Skeletal muscle satellite cell (primary cell): Measurements from ENCODE around the gene NOL4L.
"Not testable (repeated sequence)": the region's sequence is repeated elsewhere in the genome, so short reads cannot be mapped to it uniquely, and the experiment has no call there.

ENCODE experiments used
- H3K27me3 ChIP-seq: 2 replicates; pipeline ENCODE4 v1.7.0; 2013; ENCODE audit warnings: low read length; ENCODE audit not compliant: control insufficient read depth, insufficient read depth
- H3K36me3 ChIP-seq: 2 replicates; pipeline ENCODE4 v1.7.0; 2013; ENCODE audit warnings: mild to moderate bottlenecking, control low read depth, low read length; ENCODE audit not compliant: insufficient read depth
- H3K4me1 ChIP-seq: 2 replicates; pipeline ENCODE4 v1.7.0; 2013; ENCODE audit warnings: low read length; ENCODE audit not compliant: control insufficient read depth, insufficient read depth
- H3K4me2 ChIP-seq: 2 replicates; pipeline ENCODE4 v1.7.0; 2013; ENCODE audit warnings: mild to moderate bottlenecking, low read length
- H3K4me3 ChIP-seq: 2 replicates; pipeline ENCODE4 v1.7.0; 2013; ENCODE audit warnings: low read length
- H3K9ac ChIP-seq: 2 replicates; pipeline ENCODE4 v1.7.0; 2013; ENCODE audit warnings: mild to moderate bottlenecking, low read depth, low read length, moderate library complexity
- H3K9me3 ChIP-seq: replicated peaks from 2 replicates; pipeline ENCODE4 v1.7.0; 2013; ENCODE audit warnings: mild to moderate bottlenecking, control low read depth, low read length

NOL4L gene

DNA sequence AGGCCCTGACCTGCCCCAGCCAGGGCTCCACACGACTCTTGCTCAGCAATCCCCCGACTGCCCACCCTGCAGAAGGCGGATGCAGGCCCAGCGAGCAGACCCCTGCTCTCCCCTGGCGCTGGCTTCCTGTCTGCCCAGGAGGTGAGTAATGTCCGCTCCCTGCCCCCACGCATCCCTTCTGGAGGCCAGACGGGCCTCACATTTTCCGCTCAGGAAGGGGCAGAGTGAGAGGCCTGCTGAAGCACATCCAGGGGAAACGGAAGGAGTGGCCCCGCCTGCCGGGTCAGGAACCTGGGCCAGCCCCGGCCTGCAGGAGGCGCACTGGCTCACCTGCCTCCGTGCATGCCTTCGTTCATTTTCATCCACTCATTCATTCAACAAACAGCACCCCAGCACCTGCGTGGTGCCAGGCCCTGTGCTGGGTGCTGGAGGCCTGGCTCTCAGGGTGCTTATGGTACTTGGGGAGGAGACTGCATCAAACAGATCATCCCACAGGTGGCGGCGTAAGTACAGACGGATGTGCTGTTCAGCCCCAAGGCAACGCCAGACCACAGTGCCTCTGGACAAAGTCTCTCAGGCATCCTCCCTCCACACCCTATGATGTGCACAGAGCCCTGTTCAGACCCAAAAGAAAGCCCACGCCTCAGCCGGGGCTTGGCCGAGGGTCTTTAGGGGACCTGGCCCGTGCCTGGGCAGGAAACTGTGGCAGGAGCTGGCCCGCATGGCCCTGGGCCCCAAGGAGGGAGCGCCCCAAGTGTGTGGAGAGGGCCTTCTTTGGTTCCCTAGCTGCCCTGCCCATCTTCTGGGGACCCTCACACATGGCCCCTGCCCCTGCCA lies 114.9 kb downstream of the NOL4L start:
- Histone ChIP-seq H3K36me3 (peaks cover 3% of the 10 kb centered on the region), H3K9ac (no peak overlapping the region)

DNA sequence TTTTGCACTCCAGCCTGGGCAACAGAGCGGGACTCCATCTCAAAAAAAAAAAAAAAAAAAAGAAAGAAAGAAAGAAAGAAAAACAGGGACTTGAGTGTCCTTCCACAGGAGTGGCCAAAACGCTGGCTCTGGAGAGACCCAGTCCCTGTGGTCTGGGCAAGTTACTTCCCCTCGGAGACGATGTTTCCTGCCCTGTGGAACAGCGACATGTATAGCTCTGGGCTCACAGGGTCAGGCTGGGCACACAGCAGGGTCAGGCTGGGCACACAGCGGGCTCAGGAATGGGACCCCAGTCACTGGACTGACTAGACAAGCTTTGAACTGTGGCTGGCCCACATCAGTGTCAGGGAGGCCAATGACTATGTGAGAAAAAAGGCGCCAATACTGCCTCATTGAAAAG lies 116.3 kb downstream of the NOL4L start:
- no peak overlapping the region for H3K4me3 ChIP-seq
- H3K27me3 ChIP-seq: no peaks in the 10 kb centered on the region
- no peak overlapping the region for H3K9ac ChIP-seq
- no peaks in the 10 kb centered on the region for H3K9me3 ChIP-seq
- no peak overlapping the region for H3K4me2 ChIP-seq
- H3K4me1 ChIP-seq: peaks cover 11% of the 10 kb centered on the region
- peaks cover 3% of the 10 kb centered on the region for H3K36me3 ChIP-seq

More for the DNA sequence above, 114.9 kb downstream of the NOL4L start:
- Histone ChIP-seq H3K4me3 (no peak overlapping the region), H3K9me3 (no peaks in the 10 kb centered on the region), H3K4me1 (peaks cover 24% of the 10 kb centered on the region), H3K4me2 (no peak overlapping the region), H3K27me3 (no peaks in the 10 kb centered on the region)

DNA sequence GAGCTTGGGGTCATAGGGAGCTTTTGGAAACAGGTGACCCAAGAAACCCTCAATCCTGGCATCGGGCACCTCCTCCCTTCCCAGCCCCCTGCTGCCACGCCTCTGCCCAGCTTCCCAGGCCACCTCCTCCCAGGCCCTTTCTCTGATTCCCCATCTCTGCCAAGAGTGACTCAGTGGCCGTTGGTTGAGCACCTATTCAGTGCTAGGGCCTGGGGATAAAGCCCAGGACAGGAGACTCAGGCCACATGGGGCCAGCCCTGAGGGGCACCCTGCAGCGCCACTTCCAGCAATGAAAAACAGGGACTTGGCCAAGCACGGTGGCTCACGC lies 116.9 kb downstream of the NOL4L start:
- Histone ChIP-seq H3K27me3 (no peaks in the 10 kb centered on the region), H3K9ac (no peak overlapping the region), H3K4me3 (no peak overlapping the region), H3K4me1 (peaks cover 5% of the 10 kb centered on the region), H3K36me3 (peaks cover 3% of the 10 kb centered on the region), H3K4me2 (no peak overlapping the region), H3K9me3 (no peaks in the 10 kb centered on the region)

DNA sequence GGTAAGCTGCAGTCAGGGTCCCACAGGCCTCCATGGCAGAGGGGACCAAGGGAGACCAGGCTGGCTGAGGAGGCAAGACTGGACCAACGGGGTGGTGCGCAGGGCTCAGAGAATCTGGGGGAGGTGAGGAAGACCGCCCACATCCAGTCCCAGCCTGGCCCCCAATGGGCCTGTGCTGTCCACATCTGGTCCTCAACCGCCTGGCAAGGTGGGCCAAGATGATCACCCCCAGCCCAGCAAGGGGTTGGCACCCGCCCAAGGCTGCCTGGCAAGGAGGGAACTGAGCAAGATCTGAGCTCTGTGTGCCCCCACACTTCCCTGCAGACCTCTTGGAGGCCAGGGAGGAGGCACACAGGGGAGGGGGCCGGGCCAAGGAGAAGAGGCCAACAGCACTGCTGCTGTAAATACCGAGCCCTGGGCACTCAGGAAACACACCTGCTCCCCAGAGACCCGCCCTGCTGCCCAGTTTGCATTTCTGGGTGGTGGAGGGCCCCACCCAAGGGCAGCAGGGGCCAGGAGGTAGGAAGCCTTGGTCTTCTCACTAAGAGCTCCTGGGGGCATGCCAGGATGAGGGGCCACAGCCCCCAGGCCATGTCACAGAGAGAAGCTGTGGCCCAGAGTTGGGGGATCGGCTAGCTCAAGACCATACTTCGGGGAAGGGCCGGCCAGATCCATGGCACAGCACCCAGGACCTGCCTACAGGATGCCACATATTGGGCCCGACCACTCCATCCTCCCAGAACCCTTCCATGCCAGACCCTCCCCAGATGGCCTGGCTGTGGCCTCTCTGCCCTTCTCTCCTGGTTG lies 117.4 kb downstream of the NOL4L start:
- Histone ChIP-seq H3K4me3 (no peak overlapping the region), H3K9me3 (no peaks in the 10 kb centered on the region), H3K27me3 (no peaks in the 10 kb centered on the region), H3K9ac (no peak overlapping the region), H3K4me1 (peaks cover 5% of the 10 kb centered on the region), H3K36me3 (peaks cover 3% of the 10 kb centered on the region), H3K4me2 (no peak overlapping the region)

- H3K4me3 ChIP-seq: no peak overlapping the region
These were observed 118.2 kb downstream of the NOL4L start for GRCh38 chr20:32466739-32467505.

DNA sequence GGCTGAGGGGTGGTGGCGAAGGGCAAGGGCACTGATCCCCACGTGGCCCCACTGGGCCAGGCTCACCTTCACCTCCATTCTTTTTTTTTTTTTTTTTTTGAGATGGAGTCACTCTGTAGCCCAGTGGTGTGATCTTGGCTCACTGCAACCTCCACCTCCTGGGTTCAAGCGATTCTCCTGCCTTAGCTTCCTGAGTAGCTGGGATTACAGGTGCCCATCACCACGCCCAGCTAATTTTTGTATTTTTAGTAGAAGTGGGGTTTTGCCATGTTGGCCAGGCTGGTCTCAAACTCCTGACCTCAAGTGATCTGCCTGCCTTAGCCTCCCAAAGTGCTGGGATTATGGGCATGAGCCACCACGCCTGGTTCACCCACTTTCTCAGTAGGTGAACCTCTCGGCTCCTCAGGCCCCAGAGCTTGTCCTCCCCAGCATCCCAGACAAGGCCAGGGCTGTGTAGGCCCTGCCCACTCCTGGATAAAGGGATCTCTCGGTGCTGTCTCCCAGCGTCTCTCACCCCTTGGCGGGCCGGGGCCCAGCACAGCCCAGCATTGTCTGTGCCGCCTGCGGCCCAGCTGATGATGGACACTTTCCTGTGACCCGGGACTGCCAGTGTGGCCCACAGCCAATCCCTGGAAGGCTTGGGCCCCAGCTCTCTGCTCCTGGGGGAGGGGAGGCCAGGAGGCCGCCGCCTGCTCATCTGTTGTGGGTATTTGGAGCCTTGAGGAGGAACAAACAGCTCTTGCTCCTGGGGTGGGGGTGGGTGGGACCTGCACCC lies 119.0 kb downstream of the NOL4L start:
- H3K27me3 ChIP-seq, H3K4me1 ChIP-seq, H3K4me2 ChIP-seq, H3K9ac ChIP-seq, H3K4me3 ChIP-seq, H3K9me3 ChIP-seq, H3K36me3 ChIP-seq: not testable (repeated sequence)

More at GRCh38 chr20:32466739-32467505, 118.2 kb downstream of the NOL4L start:
- peaks cover 1% of the 10 kb centered on the region for H3K36me3 ChIP-seq
- no peaks in the 10 kb centered on the region for H3K9me3 ChIP-seq
- no peak overlapping the region for H3K9ac ChIP-seq
- H3K4me1 ChIP-seq: peaks cover 5% of the 10 kb centered on the region
- no peak overlapping the region for H3K4me2 ChIP-seq
- no peaks in the 10 kb centered on the region for H3K27me3 ChIP-seq

DNA sequence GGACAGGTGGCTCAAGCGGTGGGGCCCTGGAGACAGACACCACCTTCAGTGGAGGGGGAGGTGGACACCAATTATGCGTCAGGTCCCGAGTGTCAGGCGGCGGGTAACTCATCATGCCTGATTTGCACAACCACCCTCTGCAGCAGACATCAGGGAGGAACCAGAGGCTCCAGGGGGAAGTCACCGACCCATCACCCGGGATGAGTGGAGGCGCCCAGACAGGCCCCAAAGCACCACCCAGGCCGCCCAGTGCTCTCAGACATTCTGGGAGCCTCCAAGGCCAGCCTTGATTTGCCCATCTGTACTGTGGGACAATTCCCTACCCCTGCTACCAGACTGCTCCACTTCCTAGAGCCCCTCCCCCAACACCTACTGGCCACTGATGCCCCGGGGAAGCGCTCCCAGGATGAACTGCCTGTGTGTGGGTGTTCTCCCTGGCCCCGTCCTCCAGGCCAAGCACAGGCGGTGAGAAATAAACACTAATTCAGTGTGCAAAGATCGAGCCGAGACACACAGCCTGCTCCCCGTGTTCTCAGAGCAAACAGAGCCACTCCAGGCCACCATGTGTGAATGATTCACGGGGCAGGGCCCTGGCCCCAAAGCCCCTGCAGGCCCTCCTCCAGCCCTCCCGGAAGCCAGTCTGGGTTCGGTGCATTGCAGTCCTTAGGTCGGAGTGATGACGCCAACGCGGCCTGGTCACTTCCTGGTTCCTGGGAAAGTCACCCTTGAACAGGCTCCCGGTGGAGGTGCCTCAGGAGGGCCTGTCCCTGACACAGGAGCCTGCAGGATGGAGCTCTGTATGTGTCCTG lies 119.8 kb downstream of the NOL4L start:
- Histone ChIP-seq H3K4me3 (no peak overlapping the region), H3K4me2 (no peak overlapping the region), H3K36me3 (no peaks in the 10 kb centered on the region), H3K27me3 (no peaks in the 10 kb centered on the region), H3K9ac (no peak overlapping the region), H3K9me3 (no peaks in the 10 kb centered on the region), H3K4me1 (peaks cover 5% of the 10 kb centered on the region)

GRCh38 chr20:32464401-32465091 lies 120.6 kb downstream of the NOL4L start:
- no peaks in the 10 kb centered on the region for H3K36me3 ChIP-seq
- H3K9ac ChIP-seq: no peak overlapping the region
- H3K9me3 ChIP-seq: no peaks in the 10 kb centered on the region
- peaks cover 5% of the 10 kb centered on the region for H3K4me1 ChIP-seq
- H3K4me3 ChIP-seq: no peak overlapping the region
- H3K27me3 ChIP-seq: no peaks in the 10 kb centered on the region
- no peak overlapping the region for H3K4me2 ChIP-seq

GRCh38 chr20:32463642-32464400 lies 121.3 kb downstream of the NOL4L start:
- H3K4me1 ChIP-seq: peaks cover 5% of the 10 kb centered on the region
- H3K27me3 ChIP-seq: no peaks in the 10 kb centered on the region
- no peaks in the 10 kb centered on the region for H3K36me3 ChIP-seq
- H3K9me3 ChIP-seq: no peaks in the 10 kb centered on the region
- H3K4me2 ChIP-seq: no peak overlapping the region
- no peak overlapping the region for H3K9ac ChIP-seq
- no peak overlapping the region for H3K4me3 ChIP-seq
